CD14-positive monocyte (primary cell): ENCODE results near the gene SH2D7. TPM values are rescaled to one million over a fixed set of nuclear protein-coding genes. Genes with fewer than 3 reads are reported as not detected.

ENCODE experiments used
- DNase-seq, 3 donors: peaks; one replicate each; pipeline ENCODE4 v3.0.0-alpha.2; 2011 to 2022
- H2AFZ ChIP-seq: 2 replicates; pipeline ENCODE4 v1.6.0; 2012; ENCODE audit warnings: mild to moderate bottlenecking, low read depth, low read length, inconsistent platforms; ENCODE audit not compliant: insufficient read depth, poor library complexity, severe bottlenecking
- H3K27ac ChIP-seq, 2 donors: 1 replicate in 1 of 2; 2 replicates in 1 of 2; pipeline ENCODE4 v1.5.1; 2012 to 2013; ENCODE audit warnings: low read length in 2 of 2, control low read depth in 1 of 2, inconsistent platforms in 1 of 2, low read depth in 1 of 2, mild to moderate bottlenecking in 1 of 2
- H3K27me3 ChIP-seq, 2 donors: one replicate each; pipeline versions ENCODE4 v1.6.0 to v1.6.1; 2011 to 2013; ENCODE audit warnings: low read length in 2 of 2; ENCODE audit not compliant: control insufficient read depth in 2 of 2, insufficient read depth in 2 of 2
- H3K36me3 ChIP-seq, 2 donors: replicated peaks in 1 of 2; 1 replicate in 1 of 2; 2 replicates in 1 of 2; pipeline versions ENCODE4 v1.5.1 to v1.6.1; 2012 to 2013; ENCODE audit warnings: low read length in 2 of 2, control low read depth in 1 of 2, inconsistent platforms in 1 of 2, mild to moderate bottlenecking in 1 of 2; ENCODE audit not compliant: insufficient read depth in 2 of 2, control insufficient read depth in 1 of 2
- H3K4me1 ChIP-seq, 2 donors: 1 replicate in 1 of 2; 2 replicates in 1 of 2; pipeline versions ENCODE4 v1.5.1 to v1.6.1; 2012 to 2013; ENCODE audit warnings: low read length in 2 of 2, control low read depth in 1 of 2, inconsistent platforms in 1 of 2, mild to moderate bottlenecking in 1 of 2, moderate library complexity in 1 of 2; ENCODE audit not compliant: insufficient read depth in 2 of 2, control insufficient read depth in 1 of 2
- H3K4me2 ChIP-seq: replicated peaks from 2 replicates; pipeline ENCODE3; 2012; ENCODE audit warnings: low read length, moderate library complexity, mild to moderate bottlenecking; ENCODE audit not compliant: poor library complexity, severe bottlenecking; ENCODE audit errors: extremely low read depth
- H3K4me3 ChIP-seq, 3 experiments: fragments of 200-600 bp in 1 of 3; sonication (generic) in 1 of 3; replicated peaks in 1 of 3; 1 replicate in 2 of 3; 2 replicates in 1 of 3; pipeline ENCODE4 v1.5.1; 2011 to 2013; ENCODE audit warnings: low read length in 3 of 3, mild to moderate bottlenecking in 3 of 3, control low read depth in 2 of 3, low read depth in 2 of 3, inconsistent platforms in 1 of 3, moderate library complexity in 1 of 3
- H3K79me2 ChIP-seq: 2 replicates; pipeline ENCODE4 v1.6.0; 2012; ENCODE audit warnings: mild to moderate bottlenecking, control low read depth, inconsistent platforms, low read length, moderate library complexity; ENCODE audit not compliant: insufficient read depth
- H3K9ac ChIP-seq: 2 replicates; pipeline ENCODE4 v1.6.0; 2017; ENCODE audit warnings: low read length, mild to moderate bottlenecking; ENCODE audit not compliant: insufficient read depth, poor library complexity, severe bottlenecking
- H3K9me3 ChIP-seq, 2 donors: replicated peaks in 1 of 2; 1 replicate in 1 of 2; 2 replicates in 1 of 2; pipeline versions ENCODE4 v1.5.1 to v1.6.1; 2012 to 2013; ENCODE audit warnings: low read length in 2 of 2, control low read depth in 1 of 2; ENCODE audit not compliant: control insufficient read depth in 1 of 2, insufficient read depth in 1 of 2
- H4K20me1 ChIP-seq: 2 replicates; pipeline ENCODE4 v1.6.0; 2012; ENCODE audit warnings: mild to moderate bottlenecking, low read length, control low read depth, moderate library complexity; ENCODE audit not compliant: insufficient read depth
- H3K27ac Mint-ChIP-seq, 7 donors: one replicate each; pipeline ENCODE4 v1.8.0; 2020; ENCODE audit warnings: mild to moderate bottlenecking in 7 of 7, mixed read lengths in 7 of 7, moderate library complexity in 6 of 7, inconsistent platforms in 2 of 7
- H3K27me3 Mint-ChIP-seq, 3 donors: one replicate each; pipeline ENCODE4 v1.8.0; 2021 to 2022; ENCODE audit warnings: low read depth in 3 of 3, mild to moderate bottlenecking in 3 of 3, mixed read lengths in 3 of 3, moderate library complexity in 3 of 3, inconsistent platforms in 1 of 3
- H3K36me3 Mint-ChIP-seq, 2 donors: one replicate each; pipeline ENCODE4 v1.8.0; 2020; ENCODE audit warnings: mixed read lengths in 2 of 2, inconsistent platforms in 1 of 2, mild to moderate bottlenecking in 1 of 2
- H3K4me1 Mint-ChIP-seq: one replicate; pipeline ENCODE4 v1.8.0; 2020; ENCODE audit warnings: mild to moderate bottlenecking, mixed read lengths
- H3K4me3 Mint-ChIP-seq, 2 donors: one replicate each; pipeline ENCODE4 v1.8.0; 2020; ENCODE audit warnings: mild to moderate bottlenecking in 2 of 2, mixed read lengths in 2 of 2, moderate library complexity in 1 of 2
- H3K9me3 Mint-ChIP-seq, 7 donors: one replicate each; pipeline ENCODE4 v1.8.0; 2020 to 2022; ENCODE audit warnings: mixed read lengths in 7 of 7, mild to moderate bottlenecking in 6 of 7, moderate library complexity in 6 of 7, inconsistent platforms in 2 of 7
- WGBS: methylation state at CpG from one replicate; pipeline ENCODE4 v1.1.5; 2013; ENCODE audit warnings: missing lambda C conversion rate; ENCODE audit not compliant: insufficient coverage; 5-methylcytosine and 5-hydroxymethylcytosine counted together
- intact Hi-C, 2 donors: fragments of 100-400 bp; cut with micrococcal nuclease; formaldehyde crosslinking; loops; one replicate each; pipeline versions ENCODE4 v1.15.0 to v1.15.1; 2023
- polyA plus RNA-seq, 3 donors: library from polyadenylated mRNA; depleted of rRNA in 1 of 3; unstranded in 2 of 3; stranded (reverse) in 1 of 3; fragments of 300-500 nt in 2 of 3; fragments of >200 nt in 1 of 3; fragmentation: Illumina TruSeq in 2 of 3; gene quantifications; 1 replicate in 2 of 3; 2 replicates in 1 of 3; pipeline ENCODE4 v1.2.3, GENCODE V29; 2012 to 2021
- TF ChIP-seq, protein P1 (sequence below): fragments of 200-600 bp; IDR thresholded peaks from one replicate; pipeline ENCODE4 v1.8.0; 2022; ENCODE audit warnings: antibody characterized with exemption, mild to moderate bottlenecking

Gene SH2D7
- polyA plus RNA-seq, 3 donors, result not detected

- WGBS, result 0% methylated on average over 1 of the region's 2 CpGs
- peak in 2 of 3 donors; percentile 49 to 62 for DNase-seq
- Mint-ChIP-seq H3K9me3 (peaks cover 0 to 2% (median 0%) of the 10 kb centered on the region in 7 donors), H3K4me1 (peaks cover 29% of the 10 kb centered on the region), H3K36me3 (peaks cover 8 to 10% of the 10 kb centered on the region in 2 donors), H3K27ac (peak overlapping the region in 2 of 7 donors; percentile 11 to 58), H3K4me3 (no peak overlapping the region), H3K27me3 (no peaks in the 10 kb centered on the region)
- Histone ChIP-seq H3K79me2 (peaks cover 100% of the 10 kb centered on the region), H3K9me3 (no peaks in the 10 kb centered on the region), H3K9ac (no peak overlapping the region), H3K27me3 (no peaks in the 10 kb centered on the region), H3K27ac (peak overlapping the region in 1 of 2 donors; percentile 92), H3K4me1 (peaks cover 89 to 99% of the 10 kb centered on the region in 2 donors), H3K36me3 (no peaks in the 10 kb centered on the region), H2AFZ (no peak overlapping the region), H3K4me3 (no peak overlapping the region), H3K4me2 (no peak overlapping the region), H4K20me1 (peaks cover 27% of the 10 kb centered on the region)
- TF ChIP-seq, protein P1, sequence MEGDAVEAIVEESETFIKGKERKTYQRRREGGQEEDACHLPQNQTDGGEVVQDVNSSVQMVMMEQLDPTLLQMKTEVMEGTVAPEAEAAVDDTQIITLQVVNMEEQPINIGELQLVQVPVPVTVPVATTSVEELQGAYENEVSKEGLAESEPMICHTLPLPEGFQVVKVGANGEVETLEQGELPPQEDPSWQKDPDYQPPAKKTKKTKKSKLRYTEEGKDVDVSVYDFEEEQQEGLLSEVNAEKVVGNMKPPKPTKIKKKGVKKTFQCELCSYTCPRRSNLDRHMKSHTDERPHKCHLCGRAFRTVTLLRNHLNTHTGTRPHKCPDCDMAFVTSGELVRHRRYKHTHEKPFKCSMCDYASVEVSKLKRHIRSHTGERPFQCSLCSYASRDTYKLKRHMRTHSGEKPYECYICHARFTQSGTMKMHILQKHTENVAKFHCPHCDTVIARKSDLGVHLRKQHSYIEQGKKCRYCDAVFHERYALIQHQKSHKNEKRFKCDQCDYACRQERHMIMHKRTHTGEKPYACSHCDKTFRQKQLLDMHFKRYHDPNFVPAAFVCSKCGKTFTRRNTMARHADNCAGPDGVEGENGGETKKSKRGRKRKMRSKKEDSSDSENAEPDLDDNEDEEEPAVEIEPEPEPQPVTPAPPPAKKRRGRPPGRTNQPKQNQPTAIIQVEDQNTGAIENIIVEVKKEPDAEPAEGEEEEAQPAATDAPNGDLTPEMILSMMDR, result no peak
- intact Hi-C loops, result loop anchor here in 1 of 2 donors (5.0 kb wide), 1 partner anchor 34 kb away; no protein-coding TSS in a partner anchor
These were observed 21.0 kb upstream of the SH2D7 start for GRCh38 chr15:78071383-78071782.

- WGBS, result 14% methylated on average over 6 of the region's 9 CpGs
- peaks cover 0 to 2% (median 0%) of the 10 kb centered on the region in 7 donors for H3K9me3 Mint-ChIP-seq
- intact Hi-C loops, result loop anchor here in 1 of 2 donors (5.0 kb wide), 1 partner anchor 35 kb away; no protein-coding TSS in a partner anchor
These were observed 20.1 kb upstream of the SH2D7 start for GRCh38 chr15:78072080-78072892.

More at GRCh38 chr15:78072080-78072892, 20.1 kb upstream of the SH2D7 start:
- Histone ChIP-seq H3K4me1 (peaks cover 83 to 97% of the 10 kb centered on the region in 2 donors), H2AFZ (peak overlapping the region; percentile 30), H4K20me1 (peaks cover 32% of the 10 kb centered on the region), H3K9ac (no peak overlapping the region), H3K36me3 (no peaks in the 10 kb centered on the region), H3K79me2 (peaks cover 100% of the 10 kb centered on the region), H3K27ac (peak overlapping the region; percentile 50 to 73), H3K9me3 (no peaks in the 10 kb centered on the region), H3K4me2 (peak overlapping the region; percentile 55), H3K27me3 (no peaks in the 10 kb centered on the region), H3K4me3 (peak overlapping the region in 1 of 3 experiments; percentile 56)
- peak in 1 of 3 donors; percentile 59 for DNase-seq
- Mint-ChIP-seq H3K27ac (peak overlapping the region; percentile 67 to 91 (median 74)), H3K4me3 (peak overlapping the region; percentile 17 to 66), H3K4me1 (peaks cover 36% of the 10 kb centered on the region), H3K36me3 (peaks cover 8 to 9% of the 10 kb centered on the region in 2 donors), H3K27me3 (no peaks in the 10 kb centered on the region)
- TF ChIP-seq, protein P1, result no peak
